Subcutaneous adipose tissue (tissue), 4 donors: ENCODE measurements around the gene IQSEC1. TPM values are rescaled to one million over a fixed set of nuclear protein-coding genes. Genes with fewer than 3 reads are reported as not detected.

ENCODE experiments used
- total RNA-seq, 4 donors: library from RNA; depleted of rRNA; stranded (reverse); fragments of >200 nt; gene quantifications; one replicate each; pipeline ENCODE4 v1.1.0, GENCODE V29; 2016
- TF ChIP-seq, protein P1 (sequence below): fragments of 450-650 bp; IDR thresholded peaks from one replicate; pipeline ENCODE4 v1.5.1; 2016; ENCODE audit warnings: low read depth, mild to moderate bottlenecking, control low read depth, antibody characterized with exemption, moderate library complexity

The IQSEC1 gene
- total RNA-seq, 4 donors from 2014 or later: 44.3 to 99.1 (median 51.8) TPM

- TF ChIP-seq, protein P1, sequence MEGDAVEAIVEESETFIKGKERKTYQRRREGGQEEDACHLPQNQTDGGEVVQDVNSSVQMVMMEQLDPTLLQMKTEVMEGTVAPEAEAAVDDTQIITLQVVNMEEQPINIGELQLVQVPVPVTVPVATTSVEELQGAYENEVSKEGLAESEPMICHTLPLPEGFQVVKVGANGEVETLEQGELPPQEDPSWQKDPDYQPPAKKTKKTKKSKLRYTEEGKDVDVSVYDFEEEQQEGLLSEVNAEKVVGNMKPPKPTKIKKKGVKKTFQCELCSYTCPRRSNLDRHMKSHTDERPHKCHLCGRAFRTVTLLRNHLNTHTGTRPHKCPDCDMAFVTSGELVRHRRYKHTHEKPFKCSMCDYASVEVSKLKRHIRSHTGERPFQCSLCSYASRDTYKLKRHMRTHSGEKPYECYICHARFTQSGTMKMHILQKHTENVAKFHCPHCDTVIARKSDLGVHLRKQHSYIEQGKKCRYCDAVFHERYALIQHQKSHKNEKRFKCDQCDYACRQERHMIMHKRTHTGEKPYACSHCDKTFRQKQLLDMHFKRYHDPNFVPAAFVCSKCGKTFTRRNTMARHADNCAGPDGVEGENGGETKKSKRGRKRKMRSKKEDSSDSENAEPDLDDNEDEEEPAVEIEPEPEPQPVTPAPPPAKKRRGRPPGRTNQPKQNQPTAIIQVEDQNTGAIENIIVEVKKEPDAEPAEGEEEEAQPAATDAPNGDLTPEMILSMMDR: no peak
Measured at GRCh38 chr3:12994607-12995388, 78.4 kb downstream of the IQSEC1 start.

GRCh38 chr3:12994357-12994606 is 78.9 kb downstream of the IQSEC1 start:
- TF ChIP-seq, protein P1: no peak

DNA sequence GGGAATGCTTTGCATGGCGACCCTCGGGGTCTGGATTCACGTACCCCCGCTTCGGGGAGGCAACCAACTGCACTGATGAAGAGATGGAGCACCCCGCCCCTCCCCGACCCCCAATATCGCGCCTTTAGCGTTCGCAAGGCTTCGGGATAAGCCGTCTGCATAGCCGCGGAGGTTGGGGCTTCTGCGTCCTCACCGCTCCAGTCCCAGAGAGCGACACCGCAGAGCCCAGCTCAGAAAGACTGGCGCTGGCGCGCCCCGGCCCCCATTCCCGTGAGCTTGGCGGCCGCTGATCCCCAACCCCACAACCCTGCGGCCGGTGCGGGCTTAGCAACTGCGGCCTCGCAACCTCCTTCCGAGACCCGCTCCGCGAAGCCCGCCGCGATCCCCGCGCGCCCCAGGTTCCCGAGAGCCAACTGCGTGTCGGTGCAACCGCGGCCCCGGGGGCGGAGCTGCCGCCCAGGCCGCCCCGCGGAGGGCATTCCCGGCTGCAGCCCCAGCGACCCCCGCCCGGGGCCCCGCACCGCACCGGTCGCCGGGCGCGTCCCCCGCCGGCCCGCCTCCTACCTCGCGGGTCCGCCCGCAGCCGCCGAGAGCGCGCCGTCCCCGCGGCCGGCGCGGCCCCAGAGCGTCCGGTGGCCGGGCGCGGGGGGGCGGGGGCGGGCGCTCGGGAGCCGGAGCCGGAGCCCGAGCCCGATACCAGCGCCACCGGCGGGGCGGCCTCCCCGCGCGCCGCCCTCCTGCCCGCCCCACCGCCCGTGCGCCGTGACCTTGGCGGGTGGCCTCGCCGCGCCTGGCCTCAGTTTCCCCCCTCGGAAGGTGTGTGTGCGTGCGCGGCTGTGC is 79.5 kb downstream of the IQSEC1 start:
- TF ChIP-seq, protein P1: no peak

GRCh38 chr3:12992629-12993516 is 80.4 kb downstream of the IQSEC1 start:
- TF ChIP-seq, protein P1: no peak

GRCh38 chr3:12991861-12992281 is 81.4 kb downstream of the IQSEC1 start:
- TF ChIP-seq, protein P1: no peak

DNA sequence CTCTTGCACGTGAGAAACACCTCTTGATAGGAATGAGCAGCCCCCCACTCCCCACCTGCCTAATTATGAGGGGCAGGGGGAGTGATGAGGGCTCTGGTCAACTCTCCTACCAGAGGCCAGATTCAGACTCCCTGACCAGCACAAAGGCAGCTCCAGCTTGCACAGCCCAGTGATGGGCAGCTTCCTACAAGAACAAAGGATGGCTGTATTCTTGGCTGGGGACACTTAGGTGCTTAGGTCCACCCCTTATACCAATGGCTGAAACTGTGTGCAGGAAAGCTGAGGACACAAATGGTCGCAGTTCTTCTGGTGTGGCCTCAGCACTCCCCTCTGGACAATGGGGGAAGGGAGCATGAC is 81.8 kb downstream of the IQSEC1 start:
- TF ChIP-seq, protein P1: no peak
